ENCODE results near the gene ADIPOR2. TPM values are rescaled to one million over a fixed set of nuclear protein-coding genes. Genes with fewer than 3 reads are reported as not detected.

ADIPOR2 gene
- total RNA-seq (2014; rRNA removed; shearing (Covaris generic)) (22.0 and 24.7 TPM in 2 replicates), total RNA-seq (2022) (51.1 and 52.8 TPM in 2 replicates), Bru-seq, nascent RNA (percentile 91 among the genes with signal in this experiment), BruChase-seq, experiment 1, labeled RNA remaining after a 6-hour chase (percentile 82 among the genes with signal in this experiment), BruChase-seq, experiment 2, labeled RNA remaining after a 2-hour chase (percentile 86 among the genes with signal in this experiment)
- long read RNA-seq, full-length matches to known transcripts, result 1 of 15 reads
- long read RNA-seq, partial matches to known transcripts, result 0 of 15 reads
- long read RNA-seq, other reads (novel, unspliced or antisense), result 14 of 15 reads

GRCh38 chr12:1690578-1691122, at the start of gene ADIPOR2:
TSS of gene ADIPOR2 (plus strand) at chr12:1691070. CDS start at chr12:1754344, 63,274 bp downstream.
- H3K9me3 ChIP-seq (ENCODE audit: low read length), result no peaks in the 10 kb centered on the region
- peaks cover 21% of the 10 kb centered on the region; the same call in 1 of the 2 replicates for H4K20me1 ChIP-seq (ENCODE audit: insufficient read depth, low read length)
- peak within 1 kb of the TSS; percentile 87 for H2AFZ ChIP-seq (ENCODE audit: low read length)
- H3K79me2 ChIP-seq (ENCODE audit: insufficient read depth, low read depth, low read length), result peaks cover 49% of the 10 kb centered on the region
- peak within 1 kb of the TSS; percentile 78 for H3K27ac ChIP-seq (ENCODE audit: low read depth, low read length, poor library complexity, severe bottlenecking)
- ChIA-PET POLR2A (interaction anchor here (0.7 to 1.5 kb wide), 7 partner anchors 9 to 98 kb away, joined by 3 to 5 read pairs (median 4); no protein-coding TSS in a partner anchor), CTCF (ENCODE audit: unreplicated experiment) (no interaction called here)
- H3K36me3 ChIP-seq (ENCODE audit: insufficient read depth, low read length), result peaks cover 23% of the 10 kb centered on the region
- TF ChIP-seq EZH2phosphoT487 (IDR thresholded peaks at IDR 0.05; ENCODE audit: borderline replicate concordance, low read depth, low read length) (no peak), CTCF (conservative IDR thresholded peaks at IDR 0.05; ENCODE audit: low read length) (no peak)
- H3K4me3 ChIP-seq (ENCODE audit: low read depth, low read length, poor library complexity, severe bottlenecking), result peak within 1 kb of the TSS; percentile 93
- peaks cover 32% of the 10 kb centered on the region for H3K4me1 ChIP-seq (ENCODE audit: insufficient read depth, low read length, poor library complexity, severe bottlenecking)
- H3K4me2 ChIP-seq (ENCODE audit: low read length), result peak within 1 kb of the TSS; percentile 94
- BruUV-seq (replicated peaks), result no TSS peak
- peak; percentile 99 for DNase-seq (ENCODE audit: low spot score)
- intact Hi-C loops (cut with micrococcal nuclease; ENCODE audit: unreplicated experiment), result loop anchor here (5.0 kb wide), 1 partner anchor 52 kb away; no protein-coding TSS in a partner anchor
- H3K9me2 ChIP-seq (ENCODE audit: insufficient read depth, low read length), result no peaks in the 10 kb centered on the region

GRCh38 chr12:1642513-1642912, 48.4 kb upstream of the ADIPOR2 start:
- Histone ChIP-seq H4K20me1 (ENCODE audit: insufficient read depth, low read length) (no peaks in the 10 kb centered on the region), H3K4me3 (ENCODE audit: low read depth, low read length, poor library complexity, severe bottlenecking) (no peak overlapping the region), H3K9me2 (ENCODE audit: insufficient read depth, low read length) (no peaks in the 10 kb centered on the region), H3K79me2 (ENCODE audit: insufficient read depth, low read depth, low read length) (no peaks in the 10 kb centered on the region), H3K27ac (ENCODE audit: low read depth, low read length, poor library complexity, severe bottlenecking) (no peak overlapping the region), H3K4me1 (ENCODE audit: insufficient read depth, low read length, poor library complexity, severe bottlenecking) (no peaks in the 10 kb centered on the region), H3K9me3 (ENCODE audit: low read length) (no peaks in the 10 kb centered on the region), H2AFZ (ENCODE audit: low read length) (no peak overlapping the region), H3K4me2 (ENCODE audit: low read length) (no peak overlapping the region), H3K36me3 (ENCODE audit: insufficient read depth, low read length) (no peaks in the 10 kb centered on the region)
- BruUV-seq (replicated peaks), result no TSS peak
- DNase-seq (ENCODE audit: low spot score), result no peak
- POLR2A ChIA-PET, result interaction anchor here (0.6 kb wide), 1 partner anchor 178 kb away, joined by 9 read pairs; no protein-coding TSS in a partner anchor
- intact Hi-C loops (cut with micrococcal nuclease; ENCODE audit: unreplicated experiment), result no loop called here
- CTCF ChIA-PET (ENCODE audit: unreplicated experiment), result interaction anchor here (0.5 kb wide), 1 partner anchor 1657 kb away, joined by 3 read pairs; no protein-coding TSS in a partner anchor
- no peak for TF ChIP-seq CTCF (conservative IDR thresholded peaks at IDR 0.05; ENCODE audit: low read length)
- TF ChIP-seq EZH2phosphoT487 (IDR thresholded peaks at IDR 0.05; ENCODE audit: borderline replicate concordance, low read depth, low read length), result no peak
